Stimulated activated CD8-positive, alpha-beta memory T cell treated with anti-CD3 and anti-CD28 coated beads, Interleukin-4, amount 100 ng/mL, for 1 hour (primary cell): Measurements from ENCODE around the gene IL24.
"Not testable (repeated sequence)": the region's sequence is repeated elsewhere in the genome, so short reads cannot be mapped to it uniquely, and the experiment has no call there.

Experiments used
- DNase-seq, 2 donors: peaks; one replicate each; pipeline ENCODE4 v3.0.0-alpha.2; 2020; ENCODE audit warnings: low read depth in 2 of 2, low spot score in 1 of 2

IL24 gene

GRCh38 chr1:206923961-206924557, 26.8 kb downstream of the IL24 start:
- not testable (repeated sequence) for DNase-seq

GRCh38 chr1:206924592-206925105, 27.4 kb downstream of the IL24 start:
- DNase-seq, result no peak

- peak in 1 of 2 donors; percentile 46 for DNase-seq
Measured at GRCh38 chr1:206925106-206925736, 28.0 kb downstream of the IL24 start.

DNA sequence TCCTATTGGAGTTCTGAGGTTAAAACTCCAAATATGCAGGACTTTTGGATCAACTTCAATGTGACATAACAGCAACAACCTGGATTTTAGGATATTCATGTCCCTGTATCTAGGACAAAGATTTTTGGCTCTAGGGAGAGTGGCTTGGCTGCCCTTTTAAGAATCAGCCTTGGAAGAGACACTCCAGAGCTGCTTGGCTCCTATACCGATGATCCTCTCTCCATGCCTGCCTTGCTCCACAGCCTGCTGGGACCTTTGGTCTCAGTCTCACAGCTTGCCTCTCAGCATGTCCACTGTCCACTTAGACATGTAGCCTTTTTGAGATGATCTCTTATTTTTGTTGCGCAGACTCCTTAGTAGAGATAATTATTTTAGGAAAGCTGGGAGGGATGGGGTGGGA, 29.0 kb downstream of the IL24 start:
- no peak for DNase-seq

- no peak for DNase-seq
Measured at GRCh38 chr1:206929524-206929923, 32.3 kb downstream of the IL24 start.

DNA sequence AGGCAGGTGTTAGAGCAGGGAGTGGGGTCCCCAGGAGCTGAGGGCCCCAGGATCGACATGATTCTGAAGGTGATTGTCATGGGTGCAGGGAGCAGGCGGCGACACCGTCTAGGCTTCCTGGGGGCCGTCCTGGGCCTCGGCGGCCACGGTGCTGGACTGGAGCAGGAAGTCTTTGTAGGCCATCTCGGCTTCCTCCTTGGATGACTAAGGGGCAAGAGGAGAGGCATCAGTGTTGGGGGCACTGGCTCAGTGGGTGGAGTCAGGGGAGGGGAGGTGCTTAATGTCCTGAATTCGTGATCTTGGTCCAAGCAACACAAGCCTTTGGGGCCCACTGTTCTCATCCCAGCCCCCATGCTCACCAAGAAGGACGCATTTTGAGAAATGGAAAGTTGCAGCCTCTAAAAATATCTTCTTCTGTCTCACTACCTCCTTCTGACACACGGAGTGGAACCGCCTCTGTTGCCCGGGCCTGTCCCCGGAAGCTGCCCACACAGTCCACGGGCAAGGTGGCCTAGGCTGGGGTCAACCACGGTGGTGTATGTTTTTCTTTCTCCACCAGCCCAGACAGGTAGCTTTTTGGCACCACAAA, 33.1 kb downstream of the IL24 start:
- DNase-seq, result no peak

GRCh38 chr1:206931709-206932108, 34.5 kb downstream of the IL24 start:
- no peak for DNase-seq

- DNase-seq, result no peak
Measured at GRCh38 chr1:206932177-206932576, 34.9 kb downstream of the IL24 start.

DNA sequence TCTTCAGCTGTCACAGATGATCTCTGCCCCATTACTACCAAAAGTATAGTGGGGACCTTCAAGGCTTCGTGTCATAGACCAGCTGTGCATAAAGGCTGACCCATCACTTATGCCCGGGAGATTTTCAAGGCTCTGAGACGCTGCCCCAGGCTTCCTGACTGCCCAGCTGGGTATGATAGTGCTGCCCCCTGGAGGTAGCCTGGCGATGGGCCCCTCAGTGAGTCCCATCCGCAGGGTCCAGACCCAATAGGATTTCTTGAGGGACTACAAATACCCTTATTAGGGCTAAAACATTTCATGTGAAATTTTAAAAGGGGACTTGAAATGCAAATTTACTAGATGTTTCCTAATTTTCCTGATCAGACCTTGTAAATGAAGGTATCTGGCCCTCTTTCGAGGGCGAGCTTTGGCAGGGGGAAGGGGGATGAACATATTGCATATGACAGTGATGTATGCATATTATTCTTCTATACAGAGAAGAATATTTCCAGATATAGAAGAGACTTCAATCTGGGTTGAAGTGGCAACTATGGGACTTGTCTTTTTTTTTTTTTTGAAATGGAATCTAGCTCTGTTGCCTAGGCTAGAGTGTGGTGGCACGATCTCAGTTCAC, 36.2 kb downstream of the IL24 start:
- DNase-seq, result peak in 1 of 2 donors; percentile 63

- no peak for DNase-seq
Measured at GRCh38 chr1:206935491-206936067, 38.3 kb downstream of the IL24 start.

- DNase-seq, result no peak
Measured at GRCh38 chr1:206937425-206937824, 40.2 kb downstream of the IL24 start.

DNA sequence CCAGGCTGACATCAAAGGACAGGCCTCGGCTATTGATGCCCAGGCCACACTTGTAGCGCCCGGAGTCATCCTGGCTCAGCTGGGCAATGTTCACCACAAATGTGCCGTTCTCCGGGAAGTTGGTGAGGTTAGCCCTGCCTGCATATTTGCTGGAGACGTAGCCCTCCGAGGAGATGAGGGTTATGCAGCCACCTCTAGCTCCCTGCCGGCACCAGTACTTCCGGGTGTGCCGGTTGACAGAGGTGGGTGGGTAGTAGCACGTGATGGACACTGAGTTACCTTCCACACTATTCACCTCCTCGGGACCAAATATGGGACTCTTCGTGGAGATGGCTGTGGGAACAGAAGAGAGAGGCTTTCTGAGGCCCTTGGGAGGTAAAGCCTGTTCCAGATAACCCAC, 41.9 kb downstream of the IL24 start:
- DNase-seq, result no peak

DNA sequence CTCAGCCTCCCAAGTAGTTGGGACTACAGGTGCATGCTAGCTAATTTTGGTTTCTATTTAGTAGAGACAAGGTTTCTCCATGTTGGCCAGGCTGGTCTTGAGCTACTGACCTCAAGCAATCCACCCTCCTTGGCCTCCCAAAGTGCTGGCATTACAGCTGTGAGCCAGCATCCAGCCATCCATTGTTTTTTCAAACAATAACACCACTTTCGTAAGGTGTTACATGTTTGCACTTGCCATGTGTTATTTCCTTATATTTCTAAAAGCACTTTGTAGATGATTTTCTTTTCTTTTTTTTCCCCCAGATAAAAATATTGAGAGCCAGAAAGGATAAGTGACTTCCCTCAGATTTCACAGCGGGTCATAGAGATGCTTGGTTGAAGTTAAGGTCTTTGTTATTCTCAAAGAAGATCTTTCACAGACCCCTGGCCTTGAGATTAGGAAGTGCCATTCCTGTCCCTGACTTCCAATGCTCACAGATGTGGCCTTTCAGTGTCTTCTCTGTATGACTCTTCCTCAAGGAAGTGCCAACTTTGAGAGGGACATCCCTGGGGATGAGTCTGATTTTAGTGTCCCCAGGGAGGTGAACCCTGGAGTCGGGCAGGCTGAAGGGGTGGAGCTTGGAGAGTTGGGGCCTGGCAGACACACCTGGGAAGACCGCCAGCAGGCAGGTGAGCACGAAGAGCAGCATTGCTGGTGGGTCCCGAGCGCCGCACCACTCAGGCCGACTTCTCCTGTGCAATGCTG, 42.8 kb downstream of the IL24 start:
- no peak for DNase-seq

DNA sequence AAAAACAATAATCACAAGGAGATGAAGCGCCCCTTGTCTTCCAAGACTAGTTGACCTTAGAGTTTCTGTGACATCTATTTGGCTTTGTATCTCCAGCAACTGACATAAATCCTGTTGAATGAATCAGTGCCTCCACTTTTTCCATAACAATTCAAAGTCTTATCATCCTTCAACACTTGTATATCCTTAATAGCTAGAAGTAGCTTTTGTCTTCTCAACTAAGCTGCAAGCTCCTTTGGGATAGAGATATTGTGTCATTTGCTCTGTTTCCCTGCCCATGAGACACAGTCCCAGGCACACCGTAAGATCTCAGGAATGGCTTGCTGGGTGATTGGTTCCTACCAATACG, 43.3 kb downstream of the IL24 start:
- no peak for DNase-seq

DNA sequence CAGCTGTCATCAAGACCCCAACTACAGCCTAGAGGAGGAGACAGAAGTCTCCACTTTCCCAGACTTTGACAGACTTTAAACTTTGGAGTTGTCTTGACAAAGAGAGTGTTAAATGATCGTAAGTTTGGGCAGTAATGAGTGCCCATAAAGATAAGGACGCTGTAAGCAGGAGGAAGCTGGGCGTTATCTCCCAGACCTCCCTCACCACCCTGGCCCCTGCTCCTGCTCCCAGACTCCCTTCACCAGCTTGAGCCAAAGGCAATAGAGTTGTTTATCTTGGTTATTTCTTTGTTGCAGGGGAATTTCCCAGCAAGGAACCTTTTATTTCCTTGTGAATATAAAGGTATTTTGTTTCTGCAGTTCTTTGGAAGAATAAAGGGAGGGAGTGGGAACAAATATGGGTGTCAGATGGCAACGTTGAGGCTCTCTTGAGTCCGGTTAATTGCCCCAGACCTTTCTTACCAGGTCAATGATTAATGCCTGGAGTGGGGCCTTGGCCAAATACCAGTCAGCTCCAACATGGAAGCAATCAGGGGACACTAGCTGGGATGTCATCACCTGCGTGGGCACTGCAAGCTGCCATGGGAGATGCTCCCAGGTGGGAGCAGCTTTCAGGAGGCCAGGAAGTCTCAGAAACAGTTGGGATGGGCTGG, 44.6 kb downstream of the IL24 start:
- DNase-seq, result no peak

- no peak for DNase-seq
Measured at GRCh38 chr1:206944703-206945102, 47.5 kb downstream of the IL24 start.

DNA sequence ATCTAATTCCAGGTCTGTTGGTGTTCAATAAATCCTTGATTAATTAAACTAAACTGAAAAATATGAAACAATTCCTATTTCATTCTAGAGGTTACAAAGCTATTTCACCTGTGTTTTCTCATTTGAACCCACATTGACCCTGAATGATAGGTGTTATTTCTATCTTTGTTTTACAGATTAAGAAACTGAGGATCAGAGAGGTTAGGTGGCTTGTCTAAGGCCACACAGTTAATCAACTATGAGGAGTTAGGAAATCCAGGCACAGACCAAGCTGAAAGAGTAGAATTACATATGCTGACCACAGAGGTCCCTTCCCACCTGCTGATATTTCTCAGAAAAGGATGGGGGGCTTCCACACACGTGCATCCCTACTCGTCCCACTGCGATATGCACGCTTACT, 48.5 kb downstream of the IL24 start:
- DNase-seq, result no peak

DNA sequence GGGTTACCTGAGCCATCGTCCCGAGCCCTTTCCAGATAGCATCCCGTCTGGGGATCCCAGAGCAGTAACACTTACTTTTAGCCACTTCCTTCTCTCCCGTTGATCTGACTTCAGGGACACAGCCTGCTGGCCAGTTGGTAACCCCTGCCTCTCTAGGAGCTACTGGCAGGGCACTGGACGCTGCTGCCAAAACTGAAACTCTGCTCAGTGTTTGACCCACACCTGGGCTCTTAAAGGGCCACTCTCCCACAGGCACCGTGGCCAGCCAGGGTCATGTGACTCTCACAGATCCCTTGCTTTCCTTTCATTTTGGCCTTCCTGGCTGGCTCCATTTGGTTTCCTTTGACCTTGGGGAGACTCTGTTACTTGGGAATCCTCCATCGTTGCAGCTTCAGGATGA, 49.0 kb downstream of the IL24 start, which contains the start of gene PIGR:
Gene PIGR, minus strand, starts transcription at position 206 of the 400 bp plus-strand sequence. CDS start 5,935 bp downstream, outside the sequence.
- no peak for DNase-seq

- no peak for DNase-seq
Measured at GRCh38 chr1:206947255-206947654, 50.0 kb downstream of the IL24 start.

- DNase-seq, result no peak
Measured at GRCh38 chr1:206949208-206949607, 52.0 kb downstream of the IL24 start.

DNA sequence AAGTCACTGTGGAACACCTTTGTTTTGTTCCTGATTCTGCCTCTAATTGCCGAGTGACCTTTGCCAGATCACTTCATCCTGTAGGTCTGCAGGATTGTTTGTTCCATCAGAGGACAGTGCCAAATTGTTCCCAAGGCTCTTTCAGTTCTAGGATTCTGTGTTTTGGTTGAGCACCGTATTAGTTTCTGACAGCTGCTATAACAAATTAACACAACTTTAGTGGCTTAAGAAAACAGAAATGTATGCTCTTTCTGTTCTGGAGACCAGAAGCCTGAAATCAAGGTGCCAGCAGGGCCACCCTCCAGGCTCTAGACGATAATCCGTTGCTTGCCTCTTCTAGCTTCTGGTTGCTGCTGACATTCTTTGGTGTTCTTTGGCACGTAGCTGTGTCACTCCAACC, 52.4 kb downstream of the IL24 start:
- no peak for DNase-seq
